A673 (cell line): Measurements from ENCODE around the gene UGGT2.

ENCODE experiments used
- CTCF ChIP-seq: fragments of 300-800, 200-600 bp; sonication (generic); conservative IDR thresholded peaks from 2 replicates; pipeline ENCODE4 v1.5.1; 2017; ENCODE audit warnings: low read depth, mild to moderate bottlenecking, antibody characterized with exemption, low read length, moderate library complexity, mixed read lengths
- EZH2 ChIP-seq: fragments of 200-600 bp; sonication (generic); IDR thresholded peaks from 2 replicates; pipeline ENCODE4 v1.6.1; 2017; ENCODE audit warnings: borderline replicate concordance, low read depth, mild to moderate bottlenecking, mixed read lengths, antibody characterized with exemption, low read length; ENCODE audit not compliant: poor library complexity, severe bottlenecking

- TF ChIP-seq CTCF (no peak), EZH2 (no peak)
Observed at GRCh38 chr13:96033220-96034015, 19.8 kb downstream of the UGGT2 start.
